WERI-Rb-1 (cell line): ENCODE data around the gene CRYBG1.
"Not testable (repeated sequence)": the region's sequence is repeated elsewhere in the genome, so short reads cannot be mapped to it uniquely, and the experiment has no call there.

Source experiments
- DNase-seq: peaks from one replicate; pipeline ENCODE4 v3.0.0-alpha.2; 2020
- H3K27ac ChIP-seq: fragments of 250-450 bp; sonication (Bioruptor Pico); 2 replicates; pipeline ENCODE4 v1.5.1; 2020; ENCODE audit warnings: mild to moderate bottlenecking, moderate library complexity
- H3K27me3 ChIP-seq: fragments of 250-450 bp; sonication (Bioruptor Pico); 2 replicates; pipeline ENCODE4 v1.5.1; 2021; ENCODE audit warnings: mild to moderate bottlenecking, low read depth, moderate library complexity; ENCODE audit not compliant: insufficient read depth, severe bottlenecking
- H3K36me3 ChIP-seq: fragments of 250-450 bp; sonication (Bioruptor Pico); 2 replicates; pipeline ENCODE4 v1.5.1; 2020; ENCODE audit warnings: mild to moderate bottlenecking, moderate library complexity
- H3K4me3 ChIP-seq: 2 replicates; pipeline ENCODE4 v1.5.1; 2011; ENCODE audit warnings: low read depth, mild to moderate bottlenecking, control low read depth, low read length
- H3K9me3 ChIP-seq: fragments of 250-450 bp; sonication (Bioruptor Pico); 2 replicates; pipeline ENCODE4 v1.5.1; 2021; ENCODE audit warnings: mild to moderate bottlenecking, moderate library complexity; ENCODE audit not compliant: severe bottlenecking
- TF ChIP-seq, protein P1 (sequence below): IDR thresholded peaks from 2 replicates; pipeline ENCODE4 v1.5.1; 2011; ENCODE audit warnings: low read depth, mild to moderate bottlenecking, control low read depth, inconsistent platforms, low read length

Gene CRYBG1

GRCh38 chr6:106546691-106547414 lies 186.3 kb downstream of the CRYBG1 start:
- H3K27me3 ChIP-seq: no peaks in the 10 kb centered on the region
- H3K4me3 ChIP-seq: no peak overlapping the region
- DNase-seq: no peak
- TF ChIP-seq, protein P1, sequence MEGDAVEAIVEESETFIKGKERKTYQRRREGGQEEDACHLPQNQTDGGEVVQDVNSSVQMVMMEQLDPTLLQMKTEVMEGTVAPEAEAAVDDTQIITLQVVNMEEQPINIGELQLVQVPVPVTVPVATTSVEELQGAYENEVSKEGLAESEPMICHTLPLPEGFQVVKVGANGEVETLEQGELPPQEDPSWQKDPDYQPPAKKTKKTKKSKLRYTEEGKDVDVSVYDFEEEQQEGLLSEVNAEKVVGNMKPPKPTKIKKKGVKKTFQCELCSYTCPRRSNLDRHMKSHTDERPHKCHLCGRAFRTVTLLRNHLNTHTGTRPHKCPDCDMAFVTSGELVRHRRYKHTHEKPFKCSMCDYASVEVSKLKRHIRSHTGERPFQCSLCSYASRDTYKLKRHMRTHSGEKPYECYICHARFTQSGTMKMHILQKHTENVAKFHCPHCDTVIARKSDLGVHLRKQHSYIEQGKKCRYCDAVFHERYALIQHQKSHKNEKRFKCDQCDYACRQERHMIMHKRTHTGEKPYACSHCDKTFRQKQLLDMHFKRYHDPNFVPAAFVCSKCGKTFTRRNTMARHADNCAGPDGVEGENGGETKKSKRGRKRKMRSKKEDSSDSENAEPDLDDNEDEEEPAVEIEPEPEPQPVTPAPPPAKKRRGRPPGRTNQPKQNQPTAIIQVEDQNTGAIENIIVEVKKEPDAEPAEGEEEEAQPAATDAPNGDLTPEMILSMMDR: no peak
- no peaks in the 10 kb centered on the region for H3K9me3 ChIP-seq
- no peaks in the 10 kb centered on the region for H3K36me3 ChIP-seq
- H3K27ac ChIP-seq: no peak overlapping the region

DNA sequence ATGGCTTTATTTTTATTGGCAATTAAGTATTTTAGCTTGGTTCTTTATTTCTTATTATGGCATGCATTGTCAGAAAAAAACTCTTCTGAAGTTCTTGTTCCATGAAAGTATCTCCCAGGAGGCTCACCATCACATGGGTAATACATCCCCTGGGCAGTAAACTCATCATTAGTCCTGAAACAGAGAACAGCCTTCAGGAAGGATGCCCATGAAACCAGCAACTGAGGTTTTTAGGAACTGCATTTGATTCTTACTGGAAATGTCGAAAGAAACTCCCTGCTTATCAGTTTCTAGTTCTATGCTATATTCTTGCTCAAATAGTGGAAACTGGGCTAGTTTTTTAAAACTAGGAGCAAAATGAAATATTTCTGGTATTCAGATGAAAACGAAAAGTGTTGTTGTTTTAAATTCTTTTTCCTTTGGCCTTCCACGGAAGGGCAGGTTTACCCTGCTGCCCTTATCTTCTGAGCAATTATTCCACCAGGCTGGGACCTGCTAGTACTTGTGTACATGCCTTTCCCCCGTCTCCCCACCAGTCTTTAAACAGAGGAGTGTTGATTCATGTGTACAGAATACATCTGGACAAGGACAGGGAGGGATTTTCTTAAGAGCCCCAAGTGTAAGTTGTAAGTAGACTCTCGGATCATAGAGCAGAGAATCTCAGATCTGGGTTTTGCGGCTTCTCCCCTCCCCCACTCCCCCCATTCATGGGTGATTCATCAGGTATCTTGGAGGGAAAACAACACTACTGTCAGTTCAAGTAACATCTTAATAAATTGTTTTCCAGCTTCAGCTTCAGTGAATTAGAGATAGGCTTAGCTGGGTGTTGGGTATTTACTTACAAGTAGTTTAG lies 187.3 kb downstream of the CRYBG1 start:
- TF ChIP-seq, protein P1: no peak
- H3K36me3 ChIP-seq: no peaks in the 10 kb centered on the region
- peak; percentile 29 for DNase-seq
- no peak overlapping the region for H3K4me3 ChIP-seq
- no peak overlapping the region for H3K27ac ChIP-seq
- H3K9me3 ChIP-seq: no peaks in the 10 kb centered on the region
- no peaks in the 10 kb centered on the region for H3K27me3 ChIP-seq

GRCh38 chr6:106548926-106549455 lies 188.5 kb downstream of the CRYBG1 start:
- H3K36me3 ChIP-seq, H3K9me3 ChIP-seq, H3K27me3 ChIP-seq, H3K27ac ChIP-seq, H3K4me3 ChIP-seq, DNase-seq: not testable (repeated sequence)

- Histone ChIP-seq H3K36me3 (no peaks in the 10 kb centered on the region), H3K27ac (no peak overlapping the region), H3K4me3 (no peak overlapping the region), H3K9me3 (no peaks in the 10 kb centered on the region), H3K27me3 (no peaks in the 10 kb centered on the region)
- no peak for DNase-seq
- TF ChIP-seq, protein P1: no peak
Measured at GRCh38 chr6:106549521-106549920, 189.0 kb downstream of the CRYBG1 start.

DNA sequence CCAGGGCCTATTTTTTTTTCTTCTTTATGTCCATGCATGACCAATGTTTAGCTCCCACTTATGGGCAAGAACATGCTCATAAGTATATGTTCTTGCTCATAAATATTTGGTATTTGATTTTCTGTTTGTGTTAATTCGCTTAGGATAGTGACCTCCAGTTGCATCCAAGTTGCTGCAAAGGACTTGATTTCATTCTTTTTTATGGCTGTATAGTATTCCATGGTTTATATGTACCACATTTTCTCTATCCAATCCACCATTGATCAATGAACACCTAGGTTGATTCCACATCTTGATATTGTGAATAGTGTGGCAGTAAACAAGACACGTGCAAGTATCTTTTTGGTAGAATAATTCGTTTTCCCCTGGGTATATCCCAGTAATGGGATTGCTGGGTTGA lies 190.6 kb downstream of the CRYBG1 start:
- Histone ChIP-seq H3K4me3 (no peak overlapping the region), H3K27ac (no peak overlapping the region), H3K36me3 (no peaks in the 10 kb centered on the region), H3K9me3 (no peaks in the 10 kb centered on the region), H3K27me3 (no peaks in the 10 kb centered on the region)
- TF ChIP-seq, protein P1: no peak
- DNase-seq: no peak

DNA sequence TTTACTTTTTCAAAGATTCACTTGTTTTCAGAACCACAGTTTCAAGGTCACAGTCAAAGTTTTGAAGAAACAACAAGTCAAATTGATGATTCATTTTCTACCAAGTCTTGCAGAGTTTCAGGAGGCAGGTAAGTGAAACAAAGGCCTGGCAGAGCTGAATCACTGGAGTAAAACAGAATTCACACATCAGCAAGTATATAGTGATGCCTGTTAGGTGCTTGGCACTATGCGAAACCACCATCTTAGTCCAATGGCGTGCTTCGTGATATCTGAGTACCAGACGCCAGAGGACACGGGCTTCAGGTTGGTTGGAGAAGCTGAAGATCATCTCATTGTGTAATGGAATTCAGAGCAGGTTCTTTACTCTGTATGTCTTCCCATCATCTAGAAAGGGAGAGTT lies 192.9 kb downstream of the CRYBG1 start:
- Histone ChIP-seq H3K9me3 (no peaks in the 10 kb centered on the region), H3K4me3 (no peak overlapping the region), H3K36me3 (no peaks in the 10 kb centered on the region), H3K27ac (no peak overlapping the region), H3K27me3 (no peaks in the 10 kb centered on the region)
- no peak for DNase-seq
- TF ChIP-seq, protein P1: no peak
